ENCODE measurements around the gene PCDHA8. TPM values are rescaled to one million over a fixed set of nuclear protein-coding genes. Genes with fewer than 3 reads are reported as not detected.

The PCDHA8 gene
- total and polyA plus RNA-seq, 2 of the 8 experiments (the other 6 are each of a cell fraction or from before 2014, with no cell fraction given) = 0.14 to 0.52 TPM

DNA sequence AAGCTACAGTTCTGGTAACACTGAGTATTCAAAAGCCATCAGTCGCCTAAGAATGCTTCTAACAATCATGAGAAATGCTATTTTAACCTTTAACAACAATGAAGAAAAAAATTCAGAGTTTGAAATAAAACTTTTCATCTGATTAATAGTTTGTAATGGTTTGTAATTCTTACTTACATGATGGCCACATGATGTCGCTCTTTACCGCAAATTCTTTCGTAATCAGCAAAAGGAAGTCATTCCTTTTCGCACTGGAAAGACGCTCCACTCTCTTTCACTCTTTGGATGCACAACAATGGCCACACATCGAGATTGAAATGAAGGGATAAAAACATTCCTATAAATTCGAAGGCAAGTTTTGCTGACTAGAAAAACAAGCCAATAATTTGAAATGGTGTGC is 7.0 kb upstream of the PCDHA8 start, which contains the start of gene PCDHA7:
Gene PCDHA7, plus strand, starts transcription at position 277 of the 400 bp plus-strand sequence. Its CDS starts 115 bp downstream, at position 392.
- DNase-seq (ENCODE audit: low read depth in 1 of 2, low spot score in 2 of 2) = no peak
- Histone ChIP-seq H3K4me3 (ENCODE audit: extremely low read depth in 1 of 4, insufficient read depth in 2 of 4, low read depth in 3 of 4, low read length in 4 of 4) (peak within 1 kb of the TSS in 1 of 4 experiments; percentile 59; a peak in 2 of 8 replicates), H2BK120ac (replicated peaks; ENCODE audit: low read depth, low read length) (no peak within 1 kb of the TSS), H3K27me3 (replicated peaks in 1 of 4; ENCODE audit: control insufficient read depth in 3 of 4, extremely low read depth in 1 of 4, insufficient read depth in 3 of 4, low read length in 3 of 4) (no peaks in the 10 kb centered on the region), H2BK5ac (ENCODE audit: low read depth, low read length) (no peak within 1 kb of the TSS), H3K4me2 (ENCODE audit: insufficient read depth in 1 of 2, low read depth in 2 of 2, low read length in 2 of 2) (peak within 1 kb of the TSS in 1 of 2 experiments; percentile 59; a peak in 1 of 4 replicates), H2AFZ (ENCODE audit: low read length) (no peak within 1 kb of the TSS), H2BK20ac (ENCODE audit: low read length) (no peak within 1 kb of the TSS), H3K18ac (ENCODE audit: extremely low read depth, low read length) (no peak within 1 kb of the TSS; the same call in 1 of the 2 replicates), H3K27ac (ENCODE audit: low read depth, low read length) (no peak within 1 kb of the TSS), H3K23me2 (ENCODE audit: low read depth, low read length) (no peaks in the 10 kb centered on the region), H3K23ac (ENCODE audit: insufficient read length) (no peak within 1 kb of the TSS), H3K79me1 (ENCODE audit: low read depth, low read length) (no peaks in the 10 kb centered on the region), H4K8ac (ENCODE audit: extremely low read depth, insufficient read depth, low read length) (no peak within 1 kb of the TSS; the same call in 1 of the 2 replicates), H4K20me1 (replicated peaks in 1 of 2; ENCODE audit: control insufficient read depth in 1 of 2, insufficient read depth in 2 of 2, low read length in 2 of 2) (no peaks in the 10 kb centered on the region), H3K4me1 (replicated peaks in 1 of 4; ENCODE audit: control insufficient read depth in 3 of 4, insufficient read depth in 4 of 4, low read length in 3 of 4) (no peaks in the 10 kb centered on the region), H3K79me2 (ENCODE audit: control insufficient read depth in 1 of 2, insufficient read depth in 2 of 2, low read length in 2 of 2) (no peaks in the 10 kb centered on the region; a peak in 1 of 4 replicates), H3K4ac (replicated peaks; ENCODE audit: insufficient read length, low read depth, low read length) (no peak within 1 kb of the TSS), H3K56ac (replicated peaks; ENCODE audit: insufficient read length, low read depth, low read length) (no peak within 1 kb of the TSS), H2BK12ac (ENCODE audit: low read depth, low read length) (no peak within 1 kb of the TSS), H4K5ac (ENCODE audit: insufficient read length, low read depth, low read length) (no peak within 1 kb of the TSS), H3K9ac (replicated peaks in 1 of 4; ENCODE audit: extremely low read depth in 1 of 4, low read depth in 3 of 4, low read length in 3 of 4) (peak within 1 kb of the TSS in 1 of 4 experiments; percentile 63; a peak in 1 of 7 replicates), H2AK5ac (ENCODE audit: low read depth, low read length) (no peak within 1 kb of the TSS), H3K9me3 (ENCODE audit: insufficient read depth in 2 of 2, low read depth in 1 of 2, low read length in 1 of 2) (peaks cover 0 to 21% of the 10 kb centered on the region in 2 experiments; a peak in 2 of 4 replicates), H4K91ac (replicated peaks; ENCODE audit: insufficient read length, low read length) (no peak within 1 kb of the TSS), H3K14ac (ENCODE audit: insufficient read length) (no peak within 1 kb of the TSS), H3K36me3 (ENCODE audit: control insufficient read depth in 2 of 4, insufficient read depth in 4 of 4, low read length in 3 of 4) (peaks cover 0 to 9% (median 0%) of the 10 kb centered on the region in 4 experiments; a peak in 2 of 8 replicates), H2BK15ac (ENCODE audit: low read length) (no peak within 1 kb of the TSS)
- ChIA-PET POLR2A (ENCODE audit: partially characterized antibody) (no interaction called here), CTCF (ENCODE audit: partially characterized antibody) (interaction anchor here (1.1 to 2.2 kb wide), 7 partner anchors 8 to 217 kb away, joined by 3 to 6 read pairs (median 4); partner anchors contain the start of genes PCDHA11, PCDHA5 and PCDHB1)
- no peak for TF ChIP-seq BRCA1 (IDR thresholded peaks at IDR 0.05; ENCODE audit: low read depth, low read length)
- TF ChIP-seq, protein P1, sequence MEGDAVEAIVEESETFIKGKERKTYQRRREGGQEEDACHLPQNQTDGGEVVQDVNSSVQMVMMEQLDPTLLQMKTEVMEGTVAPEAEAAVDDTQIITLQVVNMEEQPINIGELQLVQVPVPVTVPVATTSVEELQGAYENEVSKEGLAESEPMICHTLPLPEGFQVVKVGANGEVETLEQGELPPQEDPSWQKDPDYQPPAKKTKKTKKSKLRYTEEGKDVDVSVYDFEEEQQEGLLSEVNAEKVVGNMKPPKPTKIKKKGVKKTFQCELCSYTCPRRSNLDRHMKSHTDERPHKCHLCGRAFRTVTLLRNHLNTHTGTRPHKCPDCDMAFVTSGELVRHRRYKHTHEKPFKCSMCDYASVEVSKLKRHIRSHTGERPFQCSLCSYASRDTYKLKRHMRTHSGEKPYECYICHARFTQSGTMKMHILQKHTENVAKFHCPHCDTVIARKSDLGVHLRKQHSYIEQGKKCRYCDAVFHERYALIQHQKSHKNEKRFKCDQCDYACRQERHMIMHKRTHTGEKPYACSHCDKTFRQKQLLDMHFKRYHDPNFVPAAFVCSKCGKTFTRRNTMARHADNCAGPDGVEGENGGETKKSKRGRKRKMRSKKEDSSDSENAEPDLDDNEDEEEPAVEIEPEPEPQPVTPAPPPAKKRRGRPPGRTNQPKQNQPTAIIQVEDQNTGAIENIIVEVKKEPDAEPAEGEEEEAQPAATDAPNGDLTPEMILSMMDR (IDR thresholded peaks at IDR 0.05; ENCODE audit: control extremely low read depth in 1 of 3, insufficient read depth in 1 of 3, low read depth in 1 of 3, low read length in 3 of 3) = peak in 1 of 3 experiments; percentile 11; a peak in 1 of 4 replicates
- FAIRE-seq = no peak
- 84% methylated on average over 8 of the region's 8 CpGs; no CpG with 5 or more reads in 1 of the 2 experiments for WGBS, 2 experiments (ENCODE audit: extremely low coverage in 1 of 2, insufficient coverage in 1 of 2, insufficient read length in 1 of 2, insufficient replicate concordance in 2 of 2, low coverage in 1 of 2, low lambda C conversion rate in 2 of 2, missing lambda C conversion rate in 1 of 2)
